Raji (cell line): ENCODE data around the gene OR1I1.

ENCODE experiments used
- POLR2A ChIP-seq: IDR thresholded peaks from 2 replicates; pipeline ENCODE4 v1.6.1; 2011; ENCODE audit warnings: low read depth, low read length, control low read depth; ENCODE audit not compliant: insufficient read depth

The OR1I1 gene

DNA sequence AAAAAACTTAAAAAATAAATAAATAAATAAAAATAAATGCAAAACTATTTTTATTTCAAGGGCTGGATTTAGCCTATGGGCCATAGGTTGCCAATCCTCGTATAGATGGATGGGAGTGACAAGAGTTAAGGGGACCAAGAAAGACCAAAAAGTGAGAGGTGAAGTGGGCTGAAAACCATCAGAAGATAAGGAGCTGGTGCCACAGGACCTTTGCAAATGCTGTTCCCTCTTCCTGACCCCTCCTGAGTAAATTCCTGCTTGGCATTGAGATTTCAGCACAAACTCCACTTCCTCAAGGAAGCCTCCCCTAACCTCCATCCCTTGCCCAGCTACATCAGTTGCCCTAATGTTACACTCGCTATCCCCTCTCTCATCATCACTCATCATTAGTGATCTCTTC is 11.0 kb downstream of the OR1I1 start:
- TF ChIP-seq POLR2A = no peak

DNA sequence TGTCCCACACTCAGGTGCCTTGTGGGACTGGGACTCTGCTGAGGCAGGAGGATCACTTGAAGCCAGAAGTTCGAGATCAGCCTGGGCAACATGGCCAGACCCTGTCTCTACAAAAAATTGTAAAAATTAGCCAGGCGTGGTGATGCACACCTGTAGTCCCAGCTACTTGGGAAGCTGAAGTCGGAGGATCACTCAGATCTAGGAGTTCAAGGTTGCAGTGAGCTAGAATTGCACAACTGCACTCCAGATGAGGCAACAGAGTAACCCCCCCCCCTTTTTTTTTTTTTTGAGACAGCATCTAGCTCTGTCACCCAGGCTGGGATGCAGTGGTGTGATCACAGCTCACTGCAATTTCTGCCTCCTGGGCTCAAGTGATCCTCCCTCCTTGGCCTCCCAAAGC is 14.2 kb downstream of the OR1I1 start:
- no peak for TF ChIP-seq POLR2A

DNA sequence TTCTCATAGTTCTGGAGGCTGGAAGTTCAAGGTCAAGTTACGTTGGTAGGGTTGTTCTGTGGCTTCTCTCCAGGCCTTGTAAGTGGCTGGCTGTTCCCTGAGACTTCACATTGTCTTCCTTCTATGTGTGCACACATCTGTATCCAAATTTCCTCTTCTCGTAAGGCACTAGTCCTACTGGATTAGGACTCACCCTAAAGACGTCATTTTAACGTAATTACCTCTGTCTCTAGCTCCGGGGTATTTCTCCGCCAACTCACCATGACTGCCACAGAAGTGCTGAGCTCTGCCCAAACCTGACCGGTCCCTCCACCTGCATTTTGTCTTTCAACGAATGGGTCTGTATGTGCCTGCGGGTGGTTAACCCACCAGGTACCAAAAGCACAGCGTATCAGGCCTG is 16.4 kb downstream of the OR1I1 start:
- TF ChIP-seq POLR2A = no peak

DNA sequence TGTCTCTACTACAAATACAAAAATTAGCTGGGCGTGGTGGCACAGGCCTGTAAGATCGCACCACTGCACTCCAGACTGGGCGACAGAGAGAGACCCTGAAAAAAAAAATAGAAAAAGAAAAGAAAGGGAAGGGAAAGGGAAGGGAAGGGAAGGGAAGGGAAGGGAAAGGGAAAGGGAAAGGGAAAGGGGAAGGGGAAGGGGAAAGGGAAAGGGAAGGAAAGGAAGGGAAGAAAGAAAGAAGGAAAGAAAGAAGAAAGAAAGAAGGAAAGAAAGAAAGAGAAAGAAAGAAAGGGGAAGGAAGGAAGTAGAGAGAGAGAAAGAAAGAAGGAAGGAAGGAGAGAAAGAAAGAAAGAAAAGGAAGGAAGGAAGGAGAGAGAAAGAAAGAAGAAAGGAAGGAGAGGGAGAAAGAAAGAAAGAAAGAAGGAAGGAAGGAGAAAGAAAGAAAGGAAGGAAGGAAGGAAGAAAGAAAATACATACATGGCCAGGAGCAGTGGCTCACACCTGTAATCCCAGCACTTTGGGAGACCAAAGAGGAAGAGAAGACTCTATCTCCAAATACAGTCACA is 17.1 kb downstream of the OR1I1 start:
- TF ChIP-seq POLR2A = no peak

DNA sequence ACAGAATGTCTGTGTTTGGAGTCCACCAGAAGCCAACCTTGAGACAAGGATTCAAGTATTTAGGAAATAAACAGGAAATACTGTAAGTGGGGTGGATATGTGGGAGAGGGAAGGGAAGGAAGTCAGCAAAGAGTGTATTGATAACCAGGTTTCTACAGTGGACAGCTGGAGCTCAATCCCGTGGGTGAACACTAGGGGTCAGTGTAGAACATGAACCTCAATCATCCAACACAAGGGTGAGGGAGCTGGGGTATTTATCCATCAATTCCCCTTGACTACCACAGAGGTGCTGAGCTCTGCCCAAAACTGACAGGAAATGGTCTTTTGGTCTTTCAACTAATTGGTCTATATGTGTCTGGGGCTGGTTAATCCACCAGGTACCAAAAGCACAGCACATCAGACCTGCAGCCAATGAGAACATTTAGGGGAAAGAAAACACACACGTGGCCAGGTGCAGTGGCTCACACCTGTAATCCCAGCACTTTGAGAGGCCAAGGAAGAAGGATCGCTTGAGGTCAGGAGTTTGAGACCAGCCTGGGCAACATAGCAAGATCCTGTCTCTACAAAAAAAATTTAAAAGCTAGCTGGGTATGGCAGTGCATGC is 19.6 kb downstream of the OR1I1 start:
- TF ChIP-seq POLR2A = no peak

DNA sequence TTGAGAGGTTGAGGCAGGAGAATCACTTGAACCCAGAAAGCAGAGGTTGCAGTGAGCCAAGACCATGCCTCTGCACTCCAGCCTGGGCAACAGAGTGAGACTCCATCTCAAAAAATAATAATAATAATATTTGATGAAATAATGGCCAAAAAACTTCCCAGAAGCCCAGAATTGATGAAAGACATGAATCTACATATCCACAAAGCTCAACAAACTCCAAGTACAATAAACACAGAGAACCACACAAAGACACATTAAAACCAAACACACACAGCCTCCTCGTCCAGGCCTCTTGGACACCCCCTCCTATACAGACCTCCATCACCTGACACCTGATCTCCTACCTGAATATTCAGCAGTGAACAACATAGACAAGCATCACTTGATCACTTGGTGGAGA is 22.0 kb downstream of the OR1I1 start:
- TF ChIP-seq POLR2A = no peak

DNA sequence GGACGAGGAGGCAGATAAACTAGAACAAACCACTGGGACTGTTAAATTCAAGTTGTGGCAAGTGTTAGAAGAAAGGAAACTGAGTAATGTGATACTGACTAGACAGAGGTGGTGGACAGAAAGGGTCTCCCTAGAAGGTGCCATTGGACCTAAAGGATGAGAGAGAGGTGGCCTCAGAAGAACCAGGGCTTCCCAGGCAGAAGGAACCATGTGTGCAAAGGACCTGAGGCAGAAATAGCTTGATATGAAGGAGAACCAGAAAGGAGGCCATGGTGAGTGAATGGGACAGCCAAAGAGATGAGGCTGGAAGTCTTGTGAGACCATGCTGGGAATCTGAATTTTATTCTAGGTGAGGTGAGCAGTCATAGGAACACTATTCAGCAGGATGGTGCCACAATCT is 22.4 kb downstream of the OR1I1 start:
- no peak for TF ChIP-seq POLR2A

DNA sequence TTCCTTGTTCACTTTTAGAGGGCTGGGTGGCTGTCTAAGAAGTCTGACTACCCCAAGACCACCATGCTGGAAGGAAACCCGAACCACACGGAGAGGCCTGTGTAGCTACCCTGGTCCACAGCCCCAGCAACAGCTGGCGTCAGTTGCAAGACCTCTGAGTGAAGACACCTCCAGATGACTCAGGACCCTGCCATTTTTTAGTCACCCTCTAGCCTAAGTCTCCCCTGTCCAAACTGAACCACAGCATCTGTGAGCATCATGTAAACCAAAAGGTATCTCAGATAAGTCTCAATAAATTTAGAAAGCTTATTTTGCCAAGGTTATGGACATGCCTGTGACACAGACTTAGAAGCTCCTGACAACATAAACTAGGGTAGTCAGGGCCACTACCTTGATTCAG is 23.0 kb downstream of the OR1I1 start:
- TF ChIP-seq POLR2A = no peak

DNA sequence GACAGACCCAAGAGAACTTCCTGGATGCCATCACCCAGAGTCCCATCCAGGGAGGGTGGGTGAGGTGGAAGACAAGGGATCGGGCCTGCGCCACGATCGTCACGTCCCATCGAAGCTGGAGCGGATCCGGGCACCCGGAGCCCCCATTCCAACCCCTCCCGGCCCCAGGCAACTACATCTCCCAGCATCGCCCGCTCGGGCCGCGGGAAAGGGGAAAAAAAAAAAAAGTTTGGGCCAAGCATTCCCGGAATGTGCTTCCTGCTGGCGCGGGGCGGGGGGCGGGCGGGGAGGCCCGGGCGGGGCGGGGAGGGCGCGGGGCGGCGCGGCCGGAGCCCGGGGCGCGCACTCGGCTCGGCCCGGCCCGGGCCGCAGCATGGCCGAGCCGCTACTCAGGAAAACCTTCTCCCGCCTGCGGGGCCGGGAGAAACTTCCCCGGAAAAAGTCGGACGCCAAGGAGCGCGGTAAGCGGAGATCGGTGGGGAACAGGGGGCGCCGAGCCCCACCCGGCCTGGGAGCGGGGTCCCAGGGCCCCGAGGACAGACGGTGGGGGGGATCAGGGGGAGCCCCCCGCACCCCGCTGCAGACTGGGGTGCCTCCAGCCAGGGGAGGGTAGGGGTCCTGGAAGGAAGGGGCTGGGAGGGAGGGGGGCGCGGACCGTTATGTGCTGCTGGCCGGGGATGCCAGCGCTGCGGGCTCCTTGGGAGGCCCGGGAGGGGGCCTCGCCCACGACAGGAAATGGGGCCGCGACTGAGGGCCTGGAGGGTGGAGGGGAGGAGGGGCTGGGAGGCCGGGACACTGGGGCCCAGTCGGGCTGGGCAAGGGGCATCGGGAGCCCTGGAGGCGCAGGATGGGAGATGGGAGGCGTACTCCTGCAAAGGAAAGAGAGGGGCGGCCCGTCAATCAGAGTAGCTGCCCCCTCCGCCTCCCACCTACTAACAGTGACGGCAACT is 25.3 kb downstream of the OR1I1 start, which contains the start of gene SYDE1:
TSS of gene SYDE1 (plus strand) at position 341 of the 950 bp plus-strand sequence. CDS start at position 374, 33 bp downstream.
- TF ChIP-seq POLR2A = no peak

DNA sequence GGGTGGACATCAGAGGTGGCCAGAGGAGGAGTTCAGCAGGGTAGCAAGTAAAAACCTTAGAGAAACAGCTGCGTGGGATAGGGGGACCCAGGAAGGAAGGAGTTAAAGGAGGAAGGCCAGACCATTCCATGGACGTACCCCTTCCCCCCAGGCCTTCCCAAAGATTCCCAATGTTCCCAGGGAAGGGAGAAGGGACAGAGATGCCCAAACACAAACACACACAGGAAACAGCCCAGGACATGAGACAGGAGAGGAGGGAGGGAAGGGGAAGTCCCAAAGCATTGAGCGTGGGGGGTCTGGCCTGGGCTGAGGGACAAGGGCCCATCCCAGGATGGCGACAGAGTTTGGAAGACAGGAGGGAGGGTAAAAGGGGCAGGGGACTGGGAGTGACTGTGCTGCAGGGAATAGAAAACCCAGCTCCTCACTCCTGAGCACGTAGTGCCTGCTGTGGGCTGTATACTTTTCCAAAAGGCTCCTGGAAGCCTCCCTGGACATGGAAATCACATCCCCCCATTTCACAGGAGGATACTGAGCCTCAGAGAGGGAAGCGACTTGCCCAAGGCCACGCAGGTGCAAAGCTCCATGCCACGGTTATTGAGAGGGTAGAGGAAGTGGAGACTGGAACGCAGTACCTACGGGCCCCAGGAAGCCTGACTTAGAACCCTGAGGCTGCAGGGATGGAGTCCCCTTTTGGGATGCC is 26.3 kb downstream of the OR1I1 start:
- TF ChIP-seq POLR2A = no peak

DNA sequence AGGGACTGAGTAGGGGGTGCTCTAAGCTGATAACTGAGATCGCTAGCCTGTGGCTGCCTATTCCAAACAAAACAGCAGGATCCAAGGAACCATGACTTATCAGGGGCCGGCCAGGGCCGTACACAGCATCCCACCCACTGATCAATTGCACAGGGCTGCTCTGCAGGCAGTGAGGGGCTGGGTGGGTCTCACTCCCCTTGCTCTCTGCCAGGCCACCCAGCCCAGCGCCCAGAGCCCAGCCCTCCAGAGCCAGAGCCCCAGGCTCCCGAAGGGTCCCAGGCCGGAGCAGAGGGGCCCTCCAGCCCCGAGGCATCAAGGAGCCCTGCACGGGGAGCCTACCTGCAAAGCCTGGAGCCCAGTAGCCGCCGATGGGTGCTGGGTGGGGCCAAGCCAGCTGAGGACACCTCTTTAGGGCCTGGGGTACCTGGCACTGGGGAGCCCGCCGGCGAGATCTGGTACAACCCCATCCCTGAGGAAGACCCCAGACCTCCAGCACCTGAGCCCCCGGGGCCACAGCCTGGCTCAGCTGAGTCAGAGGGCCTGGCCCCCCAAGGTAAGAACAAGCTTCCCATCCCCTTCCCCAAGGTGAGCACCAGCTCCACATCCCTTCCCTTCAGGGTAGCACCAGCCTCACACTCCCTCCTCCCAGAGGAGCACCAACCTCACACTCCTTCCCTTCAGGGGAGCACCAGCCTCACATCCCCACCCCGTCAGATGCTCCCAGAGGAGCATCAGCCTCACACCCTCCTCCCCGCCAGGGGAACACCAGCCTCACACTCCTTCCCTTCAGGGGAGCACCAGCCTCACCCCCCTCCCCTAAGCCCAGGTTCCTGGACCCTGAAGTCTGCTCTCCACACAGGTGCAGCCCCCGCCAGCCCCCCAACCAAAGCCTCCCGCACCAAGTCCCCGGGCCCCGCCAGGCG is 27.1 kb downstream of the OR1I1 start:
- no peak for TF ChIP-seq POLR2A

DNA sequence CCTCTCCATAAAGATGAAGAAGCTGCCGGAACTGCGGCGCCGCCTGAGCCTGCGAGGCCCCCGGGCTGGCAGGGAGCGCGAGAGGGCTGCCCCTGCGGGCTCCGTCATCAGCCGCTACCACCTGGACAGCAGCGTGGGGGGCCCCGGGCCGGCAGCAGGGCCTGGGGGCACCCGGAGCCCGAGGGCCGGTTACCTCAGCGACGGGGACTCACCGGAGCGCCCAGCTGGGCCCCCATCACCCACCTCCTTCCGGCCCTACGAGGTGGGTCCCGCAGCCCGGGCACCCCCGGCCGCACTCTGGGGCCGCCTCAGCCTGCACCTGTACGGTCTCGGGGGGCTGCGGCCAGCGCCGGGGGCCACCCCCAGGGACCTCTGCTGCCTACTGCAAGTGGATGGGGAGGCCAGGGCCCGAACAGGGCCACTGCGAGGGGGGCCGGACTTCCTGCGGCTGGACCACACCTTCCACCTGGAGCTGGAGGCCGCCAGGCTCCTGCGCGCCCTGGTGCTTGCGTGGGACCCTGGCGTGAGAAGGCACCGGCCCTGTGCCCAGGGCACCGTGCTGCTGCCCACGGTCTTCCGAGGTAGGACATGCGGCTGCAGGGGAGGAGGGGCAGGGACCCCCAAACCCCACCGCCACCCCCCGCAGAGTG is 27.9 kb downstream of the OR1I1 start:
- no peak for TF ChIP-seq POLR2A

DNA sequence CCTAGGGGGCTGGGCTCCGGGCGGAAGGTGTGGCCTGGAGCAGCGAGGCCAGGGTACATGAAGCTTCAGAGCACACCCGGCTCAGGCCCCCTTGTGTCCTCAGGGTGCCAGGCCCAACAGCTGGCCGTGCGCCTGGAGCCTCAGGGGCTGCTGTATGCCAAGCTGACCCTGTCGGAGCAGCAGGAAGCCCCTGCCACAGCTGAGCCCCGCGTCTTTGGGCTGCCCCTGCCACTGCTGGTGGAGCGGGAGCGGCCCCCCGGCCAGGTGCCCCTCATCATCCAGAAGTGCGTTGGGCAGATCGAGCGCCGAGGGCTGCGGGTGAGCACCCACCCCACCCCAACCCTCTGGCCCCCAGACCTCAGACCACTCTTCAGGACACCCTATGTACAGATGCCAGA is 28.4 kb downstream of the OR1I1 start:
- TF ChIP-seq POLR2A = no peak

DNA sequence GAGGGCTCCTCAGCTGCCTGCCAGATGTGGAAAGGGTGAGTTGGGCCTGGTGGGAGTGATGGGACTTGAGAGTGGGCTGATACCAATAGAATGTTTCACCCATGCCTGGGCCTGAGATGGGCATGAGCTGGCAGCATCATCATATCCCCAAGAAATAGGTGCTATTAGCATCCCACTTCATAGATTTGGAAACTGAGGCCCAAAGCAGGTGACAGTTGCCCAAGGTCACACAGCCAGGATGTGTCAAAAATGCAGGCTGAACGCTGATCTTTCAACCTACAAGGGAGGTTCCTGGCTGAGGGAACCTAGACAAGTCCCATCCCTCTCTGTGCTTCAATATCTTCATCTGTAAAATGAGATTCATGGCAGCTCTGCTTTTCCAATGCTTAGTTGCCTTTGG is 29.7 kb downstream of the OR1I1 start:
- no peak for TF ChIP-seq POLR2A
